H9 (cell line): Measurements from ENCODE around the gene ZMIZ1. TPM values are rescaled to one million over a fixed set of nuclear protein-coding genes. Genes with fewer than 3 reads are reported as not detected.
A peak's percentile ranks its signal among the peaks of the same experiment; 100 is the strongest.

Experiments
- DNase-seq: peaks from one replicate; pipeline ENCODE4 v3.0.0-alpha.2; 2017
- H2AFZ ChIP-seq: one replicate; pipeline ENCODE4 v1.6.1; 2013; ENCODE audit warnings: mild to moderate bottlenecking, low read length, control low read depth, moderate library complexity
- H2AK5ac ChIP-seq: 2 replicates; pipeline ENCODE4 v1.6.1; 2013; ENCODE audit warnings: low read length, control low read depth, mixed read lengths; ENCODE audit not compliant: insufficient read length
- H2BK120ac ChIP-seq: one replicate; pipeline ENCODE4 v1.6.1; 2013; ENCODE audit warnings: low read depth, mild to moderate bottlenecking, low read length, control low read depth, inconsistent platforms; ENCODE audit not compliant: poor library complexity, severe bottlenecking
- H2BK12ac ChIP-seq: 2 replicates; pipeline ENCODE4 v1.6.1; 2013; ENCODE audit warnings: low read length, control low read depth, mixed read lengths, low read depth; ENCODE audit not compliant: insufficient read length
- H2BK15ac ChIP-seq: 2 replicates; pipeline ENCODE4 v1.6.1; 2013; ENCODE audit warnings: low read depth, low read length, control low read depth
- H2BK20ac ChIP-seq: one replicate; pipeline ENCODE4 v1.6.1; 2013; ENCODE audit warnings: low read depth, mild to moderate bottlenecking, low read length, control low read depth, inconsistent platforms; ENCODE audit not compliant: poor library complexity, severe bottlenecking
- H2BK5ac ChIP-seq: 2 replicates; pipeline ENCODE4 v1.6.1; 2013; ENCODE audit warnings: low read length, control low read depth, mixed read lengths; ENCODE audit not compliant: insufficient read length
- H3K14ac ChIP-seq: 2 replicates; pipeline ENCODE4 v1.6.1; 2013; ENCODE audit warnings: low read length, control low read depth; ENCODE audit not compliant: insufficient read depth
- H3K18ac ChIP-seq: 2 replicates; pipeline ENCODE4 v1.6.1; 2013; ENCODE audit warnings: low read depth, mild to moderate bottlenecking, mixed read lengths, low read length, control low read depth; ENCODE audit not compliant: insufficient read length
- H3K23ac ChIP-seq: 2 replicates; pipeline ENCODE4 v1.6.1; 2013; ENCODE audit warnings: low read length, control low read depth, mixed read lengths, low read depth; ENCODE audit not compliant: insufficient read length
- H3K23me2 ChIP-seq: 2 replicates; pipeline ENCODE4 v1.6.1; 2013; ENCODE audit warnings: low read depth, mild to moderate bottlenecking, mixed read lengths, low read length, control low read depth; ENCODE audit not compliant: insufficient read length, poor library complexity, severe bottlenecking
- H3K27ac ChIP-seq: 2 replicates; pipeline ENCODE4 v1.5.1; 2013; ENCODE audit warnings: low read length, control low read depth, mixed read lengths, low read depth; ENCODE audit not compliant: insufficient read length
- H3K27me3 ChIP-seq: 2 replicates; pipeline ENCODE4 v1.6.1; 2013; ENCODE audit warnings: low read length, control low read depth, inconsistent platforms; ENCODE audit not compliant: insufficient read depth
- H3K4ac ChIP-seq: 2 replicates; pipeline ENCODE4 v1.6.1; 2013; ENCODE audit warnings: low read depth, mild to moderate bottlenecking, control low read depth, inconsistent platforms, low read length, moderate library complexity
- H3K4me1 ChIP-seq: 2 replicates; pipeline ENCODE4 v1.6.1; 2013; ENCODE audit warnings: low read length, control low read depth, inconsistent platforms; ENCODE audit not compliant: insufficient read depth
- H3K4me2 ChIP-seq: 2 replicates; pipeline ENCODE4 v1.6.1; 2013; ENCODE audit warnings: low read length, control low read depth, mixed read lengths; ENCODE audit not compliant: insufficient read length, insufficient read depth
- H3K56ac ChIP-seq: 2 replicates; pipeline ENCODE4 v1.6.1; 2013; ENCODE audit warnings: low read depth, mild to moderate bottlenecking, mixed read lengths, low read length, control low read depth; ENCODE audit not compliant: insufficient read length
- H3K79me1 ChIP-seq: 2 replicates; pipeline ENCODE4 v1.6.1; 2013; ENCODE audit warnings: low read depth, mild to moderate bottlenecking, moderate library complexity, low read length, control low read depth, inconsistent platforms; ENCODE audit not compliant: insufficient read depth, poor library complexity, severe bottlenecking
- H3K79me2 ChIP-seq: 2 replicates; pipeline ENCODE4 v1.6.1; 2013; ENCODE audit warnings: low read length, control low read depth, inconsistent platforms; ENCODE audit not compliant: insufficient read depth
- H3K9ac ChIP-seq: 2 replicates; pipeline ENCODE4 v1.6.1; 2013; ENCODE audit warnings: low read length, control low read depth, mixed read lengths; ENCODE audit not compliant: insufficient read length; ENCODE audit errors: extremely low read depth
- H3K9me3 ChIP-seq: one replicate; pipeline ENCODE4 v1.6.1; 2013; ENCODE audit warnings: low read depth, low read length, inconsistent platforms; ENCODE audit not compliant: control insufficient read depth
- H3T11ph ChIP-seq: one replicate; pipeline ENCODE4 v1.6.1; 2013; ENCODE audit warnings: mild to moderate bottlenecking, low read length, control low read depth, inconsistent platforms
- H4K20me1 ChIP-seq: one replicate; pipeline ENCODE4 v1.6.1; 2013; ENCODE audit not compliant: control insufficient read depth, insufficient read length, insufficient read depth
- H4K5ac ChIP-seq: 2 replicates; pipeline ENCODE4 v1.6.1; 2013; ENCODE audit warnings: low read depth, mild to moderate bottlenecking, mixed read lengths, low read length, control low read depth; ENCODE audit not compliant: insufficient read length
- H4K8ac ChIP-seq: replicated peaks from 2 replicates; pipeline ENCODE4 v1.6.1; 2013; ENCODE audit warnings: low read length, control low read depth, mixed read lengths, low read depth; ENCODE audit not compliant: insufficient read length
- H4K91ac ChIP-seq: 2 replicates; pipeline ENCODE4 v1.6.1; 2013; ENCODE audit warnings: low read depth, mild to moderate bottlenecking, moderate library complexity, mixed read lengths, low read length, control low read depth; ENCODE audit not compliant: insufficient read length
- H3K27ac Mint-ChIP-seq, 3 experiments: 2 replicates in 2 of 3; 3 replicates in 1 of 3; pipeline ENCODE4 v1.8.0; 2020 to 2021; ENCODE audit warnings: mixed read lengths in 3 of 3, mild to moderate bottlenecking in 1 of 3, moderate library complexity in 1 of 3
- H3K27me3 Mint-ChIP-seq: 2 replicates; pipeline ENCODE4 v1.8.0; 2021; ENCODE audit warnings: low read depth, mild to moderate bottlenecking, moderate library complexity, mixed read lengths
- H3K36me3 Mint-ChIP-seq, 3 experiments: 2 replicates in 2 of 3; 3 replicates in 1 of 3; pipeline ENCODE4 v1.8.0; 2020 to 2021; ENCODE audit warnings: low read depth in 3 of 3, mixed read lengths in 3 of 3; ENCODE audit not compliant: insufficient read depth in 1 of 3
- H3K4me1 Mint-ChIP-seq, 2 experiments: 2 replicates each; pipeline ENCODE4 v1.8.0; 2020; ENCODE audit warnings: mixed read lengths in 2 of 2
- H3K4me3 Mint-ChIP-seq, 2 experiments: 2 replicates in 1 of 2; 3 replicates in 1 of 2; pipeline ENCODE4 v1.8.0; 2020 to 2021; ENCODE audit warnings: mild to moderate bottlenecking in 2 of 2, mixed read lengths in 2 of 2, moderate library complexity in 1 of 2
- H3K9me3 Mint-ChIP-seq, 2 experiments: 2 replicates in 1 of 2; 3 replicates in 1 of 2; pipeline ENCODE4 v1.8.0; 2020; ENCODE audit warnings: mild to moderate bottlenecking in 2 of 2, mixed read lengths in 2 of 2, moderate library complexity in 1 of 2
- WGBS: extraction: QIAGEN DNeasy Blood & Tissue Kit; methylation state at CpG from one replicate; pipeline ENCODE4 v1.1.7; 2013; ENCODE audit warnings: missing lambda C conversion rate, low lambda C conversion rate, mixed read lengths; ENCODE audit not compliant: insufficient read length; ENCODE audit errors: extremely low coverage; 5-methylcytosine and 5-hydroxymethylcytosine counted together
- total RNA-seq: library from RNA; stranded (reverse); gene quantifications from 2 replicates; pipeline ENCODE4 v1.2.1, GENCODE V29; 2021
- TF ChIP-seq, protein P1 (sequence below): fragments of 200-600 bp; sonication (generic); conservative IDR thresholded peaks from 3 replicates; pipeline ENCODE4 v1.8.0; 2021; ENCODE audit warnings: antibody characterized with exemption, mild to moderate bottlenecking

The ZMIZ1 gene
- total RNA-seq, 1 experiment from 2014 or later: 36.9 TPM

DNA sequence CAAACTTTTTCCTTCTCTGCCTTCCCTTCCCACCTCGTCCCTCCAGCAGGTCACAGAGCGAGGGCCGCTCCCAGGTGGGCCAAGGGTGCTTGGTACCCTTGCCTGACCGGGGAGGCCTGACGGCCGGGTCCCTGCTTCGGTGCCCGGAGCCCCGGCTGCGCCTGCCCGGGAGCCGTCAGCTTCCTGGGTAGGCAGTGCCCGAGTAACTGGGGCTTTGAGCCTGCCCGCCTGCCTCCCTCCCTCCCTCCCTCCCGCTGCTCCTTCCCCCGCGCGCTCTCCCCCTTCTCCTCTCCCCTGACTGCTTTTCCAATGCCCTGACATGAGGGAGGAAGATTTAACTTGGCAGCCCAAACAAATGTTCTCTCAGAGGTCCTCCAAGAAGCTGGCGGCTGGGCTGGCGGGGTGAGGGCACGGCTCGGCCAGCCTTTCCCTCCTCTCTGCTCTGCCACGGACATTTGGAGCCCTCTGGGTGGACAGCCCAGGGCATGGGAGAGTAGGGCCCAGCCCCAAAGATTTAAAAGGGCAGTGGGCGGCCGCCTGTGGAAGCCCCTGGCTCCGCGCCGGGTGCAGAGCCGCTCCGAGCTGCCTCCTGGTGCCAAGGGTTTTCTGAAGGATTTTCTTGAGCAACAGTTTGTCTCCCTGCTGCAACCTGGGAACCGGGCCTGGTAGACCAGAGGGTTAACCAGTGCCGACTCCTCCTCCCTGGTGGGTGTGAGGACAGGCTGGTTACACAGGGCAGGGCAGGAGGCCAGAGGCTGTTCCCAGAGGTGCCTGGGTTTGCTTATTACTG, 2.0 kb downstream of the ZMIZ1 start:
- Histone ChIP-seq H3K9me3 (no peaks in the 10 kb centered on the region), H3K79me2 (peaks cover 37% of the 10 kb centered on the region), H3K4ac (no peak overlapping the region), H3K4me2 (peak overlapping the region; percentile 89), H2BK5ac (no peak overlapping the region), H2BK20ac (no peak overlapping the region), H2BK15ac (no peak overlapping the region), H3K23me2 (peaks cover 32% of the 10 kb centered on the region), H3K18ac (no peak overlapping the region), H4K8ac (no peak overlapping the region), H4K5ac (no peak overlapping the region), H4K91ac (no peak overlapping the region), H3K14ac (no peak overlapping the region), H3K56ac (no peak overlapping the region), H3K79me1 (peaks cover 11% of the 10 kb centered on the region), H3K9ac (peak overlapping the region; percentile 61), H2AK5ac (no peak overlapping the region), H3K27ac (no peak overlapping the region), H3K23ac (no peak overlapping the region), H2AFZ (no peak overlapping the region), H3T11ph (no peak overlapping the region), H3K27me3 (no peaks in the 10 kb centered on the region), H2BK120ac (no peak overlapping the region), H4K20me1 (no peaks in the 10 kb centered on the region), H2BK12ac (no peak overlapping the region), H3K4me1 (peaks cover 18% of the 10 kb centered on the region; the same call in 1 of the 2 replicates)
- peaks cover 44 to 61% of the 10 kb centered on the region in 2 experiments for H3K4me1 Mint-ChIP-seq
- H3K27ac Mint-ChIP-seq: peak overlapping the region in 2 of 3 experiments; percentile 61 to 74; a peak in 4 of 7 replicates
- H3K9me3 Mint-ChIP-seq: no peaks in the 10 kb centered on the region
- DNase-seq: peak; percentile 72
- peaks cover 15% of the 10 kb centered on the region for H3K27me3 Mint-ChIP-seq
- TF ChIP-seq, protein P1, sequence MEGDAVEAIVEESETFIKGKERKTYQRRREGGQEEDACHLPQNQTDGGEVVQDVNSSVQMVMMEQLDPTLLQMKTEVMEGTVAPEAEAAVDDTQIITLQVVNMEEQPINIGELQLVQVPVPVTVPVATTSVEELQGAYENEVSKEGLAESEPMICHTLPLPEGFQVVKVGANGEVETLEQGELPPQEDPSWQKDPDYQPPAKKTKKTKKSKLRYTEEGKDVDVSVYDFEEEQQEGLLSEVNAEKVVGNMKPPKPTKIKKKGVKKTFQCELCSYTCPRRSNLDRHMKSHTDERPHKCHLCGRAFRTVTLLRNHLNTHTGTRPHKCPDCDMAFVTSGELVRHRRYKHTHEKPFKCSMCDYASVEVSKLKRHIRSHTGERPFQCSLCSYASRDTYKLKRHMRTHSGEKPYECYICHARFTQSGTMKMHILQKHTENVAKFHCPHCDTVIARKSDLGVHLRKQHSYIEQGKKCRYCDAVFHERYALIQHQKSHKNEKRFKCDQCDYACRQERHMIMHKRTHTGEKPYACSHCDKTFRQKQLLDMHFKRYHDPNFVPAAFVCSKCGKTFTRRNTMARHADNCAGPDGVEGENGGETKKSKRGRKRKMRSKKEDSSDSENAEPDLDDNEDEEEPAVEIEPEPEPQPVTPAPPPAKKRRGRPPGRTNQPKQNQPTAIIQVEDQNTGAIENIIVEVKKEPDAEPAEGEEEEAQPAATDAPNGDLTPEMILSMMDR: no peak
- WGBS: no CpG with 5 or more reads among the region's 32 CpGs
- peak overlapping the region; percentile 91 to 97 for H3K4me3 Mint-ChIP-seq
- H3K36me3 Mint-ChIP-seq: peaks cover 0 to 8% (median 2%) of the 10 kb centered on the region in 3 experiments; a peak in 3 of 7 replicates
